Renal cortex interstitium (tissue), 11 donors: ENCODE results near the gene ZDHHC4. TPM values are rescaled to one million over a fixed set of nuclear protein-coding genes. Genes with fewer than 3 reads are reported as not detected.
"Not testable (repeated sequence)": the region's sequence is repeated elsewhere in the genome, so short reads cannot be mapped to it uniquely, and the experiment has no call there.

Experiments used
- DNase-seq, 11 donors: peaks; one replicate each; pipeline ENCODE4 v3.0.0-alpha.2; 2013; ENCODE audit warnings: low read depth in 9 of 11, low spot score in 4 of 11; ENCODE audit errors: extremely low read depth in 1 of 11
- polyA plus RNA-seq, 3 donors: library from polyadenylated mRNA; unstranded; fragments of 120-200 nt; gene quantifications; one replicate each; pipeline ENCODE4 v1.2.1, GENCODE V29; 2013; ENCODE audit not compliant: insufficient read length in 3 of 3

ZDHHC4 gene
- polyA plus RNA-seq, 3 donors, result 73.3 to 85.8 (median 76.3) TPM

DNA sequence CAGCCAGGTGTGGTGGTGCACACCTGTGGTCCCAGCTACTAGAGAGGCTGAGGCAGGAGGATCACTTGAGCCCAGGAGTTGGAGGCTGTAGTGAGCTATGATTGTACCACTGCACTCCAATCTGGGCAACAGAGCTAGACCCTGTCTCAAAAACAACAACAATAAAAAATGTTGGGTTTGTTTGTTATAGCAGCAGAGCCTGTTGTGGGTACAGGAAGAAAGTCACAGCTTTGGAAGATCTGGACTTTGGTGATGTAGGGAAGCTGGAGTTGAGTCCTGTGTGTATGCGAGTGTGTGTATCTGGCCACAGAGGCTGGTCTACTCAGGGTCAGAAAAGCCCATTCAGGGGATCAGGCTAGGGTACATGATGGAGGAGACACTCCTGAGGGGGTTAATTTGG is 29.9 kb upstream of the ZDHHC4 start:
- no peak for DNase-seq

DNA sequence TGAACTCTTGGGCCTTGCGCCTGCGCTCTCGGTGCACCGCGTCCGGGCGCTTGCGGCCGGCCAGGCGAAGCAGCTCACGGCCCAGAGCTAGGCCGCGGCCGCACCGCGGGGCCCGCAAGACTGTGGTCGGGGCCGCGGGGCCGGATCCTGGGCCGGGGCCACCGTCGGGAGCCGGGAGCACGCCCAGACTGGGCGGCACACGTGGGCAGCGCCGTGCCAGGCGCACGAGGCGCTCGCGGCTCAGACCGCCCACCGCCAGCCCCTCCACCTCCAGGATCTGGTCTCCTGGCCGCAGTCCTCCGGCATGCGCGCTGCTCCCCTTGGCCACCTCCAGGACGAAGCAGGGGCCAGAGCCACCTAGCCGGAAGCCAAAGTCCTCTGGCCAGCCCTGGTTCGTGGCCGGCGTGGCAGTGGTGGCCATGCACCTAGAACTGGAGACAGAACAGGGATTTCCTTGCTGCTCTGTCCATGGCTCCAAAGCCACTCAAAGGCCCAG is 26.2 kb upstream of the ZDHHC4 start, which contains the start of gene GRID2IP:
GRID2IP (minus strand) TSS at position 446 of the 496 bp plus-strand sequence; CDS start at position 421, 25 bp downstream.
- no peak for DNase-seq

DNA sequence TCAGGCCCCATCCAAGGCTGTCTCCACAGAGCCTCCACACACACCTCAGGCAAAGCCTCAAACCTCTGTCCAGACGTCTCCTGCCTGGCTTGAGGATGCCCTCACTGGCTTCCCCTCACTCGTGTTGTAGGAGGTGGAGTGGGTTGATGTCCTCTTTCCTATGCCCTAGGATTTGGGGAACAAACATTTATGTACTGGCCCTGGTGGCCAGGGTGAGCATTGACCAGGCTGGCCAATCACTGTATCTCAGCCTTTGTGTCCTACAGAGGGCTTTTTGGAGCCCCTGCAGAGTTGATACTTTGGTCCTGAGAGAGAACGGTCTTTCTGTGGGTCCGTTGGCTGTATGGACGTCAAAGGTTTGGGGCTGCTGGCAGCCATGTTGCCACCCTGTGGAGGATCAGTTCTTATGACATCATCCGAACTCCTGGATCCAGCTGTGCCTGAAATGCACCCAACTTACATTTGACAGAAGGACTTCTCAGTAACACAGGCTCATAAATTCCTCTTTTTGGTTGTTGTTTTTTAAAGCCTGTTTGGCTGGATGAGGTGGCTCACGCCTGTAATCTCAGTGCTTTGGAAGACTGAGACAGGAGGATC is 23.7 kb upstream of the ZDHHC4 start:
- no peak for DNase-seq

DNA sequence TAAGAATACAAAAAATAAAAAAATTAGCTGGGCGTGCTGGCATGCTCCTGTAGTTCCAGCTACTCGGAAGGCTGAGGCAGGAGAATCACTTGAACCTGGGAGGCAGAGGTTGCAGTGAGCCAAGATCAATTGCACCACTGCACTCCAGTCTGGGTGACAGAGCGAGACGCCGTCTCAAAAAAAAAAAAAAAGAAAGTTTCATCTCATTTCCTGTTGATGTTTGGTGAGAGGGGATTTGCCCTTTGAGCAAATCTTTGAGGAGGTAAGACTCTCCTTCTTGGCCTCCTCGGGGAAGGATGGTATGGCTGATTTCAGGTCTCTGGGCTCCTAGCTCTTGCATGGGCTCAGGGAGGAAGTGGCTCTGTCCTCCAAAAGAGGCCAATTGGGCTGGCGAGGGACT is 22.4 kb upstream of the ZDHHC4 start:
- no peak for DNase-seq

DNA sequence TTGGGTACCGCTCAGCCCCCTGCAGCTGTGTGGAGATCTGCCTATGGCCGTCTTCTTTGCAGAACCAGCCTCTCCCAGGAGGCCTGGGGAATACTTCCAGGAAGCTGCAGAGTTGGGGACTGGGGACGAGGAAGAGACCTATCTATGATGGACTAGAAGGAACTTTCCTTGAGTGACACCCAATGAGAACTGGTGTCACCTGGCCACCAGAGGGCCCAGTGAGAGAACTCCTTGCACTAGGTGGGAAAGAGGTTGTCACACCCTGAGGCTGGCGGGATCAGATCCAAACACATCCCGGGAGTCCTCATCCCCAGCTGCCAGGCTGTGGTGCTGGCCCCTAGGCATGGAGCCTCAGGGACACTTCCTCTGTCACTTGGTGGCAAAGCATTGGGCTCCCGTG is 21.1 kb upstream of the ZDHHC4 start:
- DNase-seq, result no peak

DNA sequence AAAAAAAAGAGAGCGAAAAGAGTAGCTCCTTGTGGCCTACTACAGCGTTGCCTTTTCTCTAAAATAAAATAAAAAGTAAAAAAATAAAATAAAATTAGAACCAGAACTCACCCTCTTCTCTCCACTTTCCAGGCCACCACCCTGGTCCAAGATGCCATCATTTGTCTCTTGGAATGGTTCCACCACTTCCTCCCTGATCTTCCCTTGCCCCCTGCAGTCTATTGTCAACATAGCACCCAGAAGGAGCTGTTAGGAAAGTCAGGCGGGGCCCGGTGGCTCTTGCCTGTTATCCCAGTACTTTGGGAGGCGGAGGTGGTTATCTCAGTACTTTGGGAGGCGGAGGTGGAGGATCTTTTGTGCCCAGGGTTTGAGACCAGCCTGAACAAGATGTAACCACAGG is 18.4 kb upstream of the ZDHHC4 start:
- no peak for DNase-seq

DNA sequence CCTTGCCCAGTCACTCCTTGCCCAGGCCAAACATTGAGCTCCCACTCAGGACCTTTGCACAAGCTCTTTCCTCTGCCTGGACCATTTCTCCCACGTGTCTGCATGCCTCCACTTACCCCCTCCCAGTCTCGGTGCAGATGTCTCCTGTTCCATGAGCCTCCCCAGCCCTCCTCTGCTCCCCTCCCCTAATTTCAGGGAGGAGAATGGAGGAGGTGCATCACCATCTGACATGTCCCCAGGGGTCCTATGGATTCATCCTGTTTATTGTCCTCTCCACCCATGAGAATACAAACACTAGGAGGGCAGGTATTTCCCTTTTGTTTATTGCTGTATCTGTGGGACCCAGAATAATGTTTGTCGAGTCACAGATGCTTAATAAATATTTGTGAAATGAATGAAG is 17.4 kb upstream of the ZDHHC4 start:
- no peak for DNase-seq

DNA sequence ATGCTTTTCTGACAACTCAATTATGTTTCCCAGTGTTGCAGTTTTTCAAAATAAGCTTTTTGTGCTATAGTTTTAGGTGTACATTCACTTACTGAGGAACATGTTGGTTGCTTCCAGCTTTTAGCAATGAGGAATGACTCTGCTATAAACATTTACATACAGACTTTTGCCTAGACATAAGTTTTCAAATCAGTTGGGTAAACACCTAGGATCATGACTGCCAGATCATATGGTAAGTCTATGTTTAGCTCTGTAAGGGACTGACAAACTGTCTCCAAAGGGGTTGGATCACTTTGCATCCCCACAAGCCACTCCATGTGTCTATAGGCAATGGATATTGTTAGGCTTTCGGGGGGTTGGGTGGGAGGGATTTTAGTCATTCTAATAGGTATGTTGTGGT is 15.1 kb upstream of the ZDHHC4 start:
- no peak for DNase-seq

DNA sequence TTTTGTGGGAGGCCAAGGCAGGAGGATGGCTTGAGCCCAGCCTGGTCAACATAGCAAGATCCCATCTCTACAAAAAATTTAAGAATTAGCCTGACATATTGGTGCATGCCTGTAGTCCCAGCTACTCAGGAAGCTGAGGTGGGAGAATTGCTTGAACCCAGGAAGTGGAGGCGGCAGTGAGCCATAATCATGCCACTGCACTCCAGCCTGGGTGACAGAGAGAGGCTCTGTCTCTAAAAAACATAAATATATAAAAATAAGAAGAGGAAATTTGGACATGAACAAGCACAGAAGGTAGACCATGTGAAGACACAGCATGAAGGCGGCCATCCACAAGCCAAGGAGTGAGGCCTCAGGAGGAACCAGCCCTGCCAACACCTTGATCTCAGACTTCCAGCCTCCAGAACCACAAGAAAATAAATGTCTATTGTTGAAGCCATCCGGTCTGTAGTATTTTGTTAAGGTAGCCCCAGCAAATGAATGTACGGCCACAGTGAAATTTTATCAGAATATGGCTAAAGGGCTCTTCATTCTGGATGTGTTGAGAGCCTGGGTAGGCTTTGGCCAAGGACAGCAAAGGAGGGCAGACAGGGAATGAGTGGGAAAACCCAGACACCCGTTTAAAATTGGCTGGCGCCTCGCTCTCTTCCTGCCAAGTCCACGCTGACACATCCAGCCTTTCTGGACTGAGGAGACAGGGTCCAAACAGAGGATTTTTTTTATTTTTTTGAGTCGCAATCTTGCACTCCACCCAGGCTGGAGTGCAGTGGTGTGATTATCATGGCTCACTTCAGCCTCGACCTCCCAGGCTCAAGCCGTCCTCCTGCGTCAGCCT is 13.1 kb upstream of the ZDHHC4 start:
- no peak for DNase-seq

DNA sequence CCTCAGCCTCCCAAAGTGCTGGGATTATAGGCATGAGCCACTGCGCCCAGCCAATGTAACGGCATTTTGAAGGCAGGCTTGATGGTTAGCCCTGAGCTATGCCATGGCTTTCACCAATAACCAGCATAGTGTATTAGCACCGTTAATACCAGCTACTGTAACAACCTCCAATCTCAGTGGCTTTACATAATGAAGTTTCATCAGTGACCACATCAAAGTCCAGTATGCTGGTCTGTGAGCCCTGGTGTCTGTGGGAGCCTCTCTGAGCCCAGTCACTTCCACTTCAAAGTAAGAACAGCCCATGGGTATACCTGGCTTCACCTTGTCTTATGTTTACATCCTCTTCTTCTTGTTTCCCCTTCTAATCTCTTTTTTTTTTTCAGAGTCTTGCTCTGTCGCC is 11.6 kb upstream of the ZDHHC4 start:
- DNase-seq, result no peak

DNA sequence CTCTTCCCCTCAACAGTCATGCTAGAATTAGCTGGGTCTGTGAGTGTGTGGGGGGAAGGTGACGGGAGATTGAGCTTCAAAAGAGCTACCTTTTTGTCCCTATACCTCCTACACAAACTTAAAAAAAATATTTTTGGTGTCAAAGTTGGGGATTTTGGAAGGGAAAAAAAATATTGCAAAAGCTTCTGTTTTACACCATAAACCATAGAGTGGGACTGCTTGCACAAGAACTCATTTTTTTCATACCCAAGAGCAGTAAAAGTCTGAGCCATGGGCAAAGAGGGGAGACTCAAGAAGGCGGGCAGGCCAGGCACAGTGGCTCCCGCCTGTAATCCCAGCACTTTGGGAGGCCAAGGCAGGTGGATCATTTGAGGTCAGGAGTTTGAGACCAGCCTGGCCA is 9.4 kb upstream of the ZDHHC4 start:
- DNase-seq, result no peak

DNA sequence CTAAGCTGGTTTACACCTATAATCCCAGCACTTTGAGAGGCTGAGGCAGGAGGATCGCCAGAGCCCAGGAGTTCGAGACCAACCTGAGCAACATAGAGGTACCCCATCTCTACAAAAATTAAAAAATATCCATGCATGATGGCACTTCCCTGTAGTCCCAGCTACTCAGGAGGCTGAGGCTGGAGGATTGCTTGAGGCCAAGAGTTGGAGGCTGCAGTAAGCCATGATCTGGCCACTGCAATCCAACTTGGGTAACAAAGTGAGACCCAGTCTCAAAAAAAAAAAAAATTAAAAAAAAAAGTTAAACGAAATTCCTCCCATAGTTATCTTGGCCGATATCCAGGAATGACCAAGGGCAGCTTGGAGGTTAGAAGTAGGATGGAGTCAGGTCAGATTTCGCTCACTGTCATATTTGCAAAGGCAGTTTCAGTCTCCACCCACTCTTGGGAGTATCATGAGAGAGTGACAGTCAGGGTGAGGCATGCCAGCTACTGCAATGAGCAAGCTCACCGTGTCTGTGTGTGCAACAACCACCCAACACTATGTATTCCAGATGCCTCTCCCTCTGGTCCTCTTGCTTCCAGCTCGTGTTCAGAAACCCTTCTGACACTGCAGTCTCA is 6.0 kb upstream of the ZDHHC4 start:
- DNase-seq, result no peak

DNA sequence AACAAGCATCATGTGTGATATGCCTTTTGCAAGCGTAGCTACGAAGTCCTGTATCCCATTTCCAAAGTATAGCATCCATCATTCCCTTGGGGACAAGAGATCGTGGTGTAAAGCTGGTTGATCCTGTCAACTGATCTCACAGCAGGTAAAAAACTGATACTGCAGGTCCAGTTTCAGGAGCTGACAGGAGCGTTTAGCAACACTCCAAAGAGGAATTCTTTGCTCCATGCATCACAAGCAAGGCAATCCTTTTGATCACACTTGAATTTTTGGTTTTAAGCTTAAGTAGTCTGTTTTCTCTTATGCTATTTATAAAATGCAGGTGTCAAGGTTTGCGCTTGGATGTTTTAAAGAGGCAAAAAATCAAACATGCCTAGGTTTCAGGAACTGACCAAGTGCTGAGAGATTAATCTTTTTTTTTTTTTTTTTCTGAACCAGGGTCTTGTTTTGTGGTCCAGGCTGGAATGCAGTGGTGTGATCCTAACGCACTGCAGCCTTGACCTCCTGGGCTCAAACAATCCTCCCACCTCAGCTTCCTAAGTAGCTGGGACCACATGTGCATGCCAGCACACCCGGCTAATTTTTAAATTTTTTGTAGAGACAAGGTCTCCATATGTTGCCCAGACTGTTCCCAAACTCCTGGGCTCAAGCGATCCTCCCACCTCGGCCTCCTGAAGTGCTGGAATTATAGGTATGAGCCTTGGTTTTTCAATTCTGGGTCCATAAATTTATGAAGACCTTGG is 1.8 kb upstream of the ZDHHC4 start:
- no peak for DNase-seq

DNA sequence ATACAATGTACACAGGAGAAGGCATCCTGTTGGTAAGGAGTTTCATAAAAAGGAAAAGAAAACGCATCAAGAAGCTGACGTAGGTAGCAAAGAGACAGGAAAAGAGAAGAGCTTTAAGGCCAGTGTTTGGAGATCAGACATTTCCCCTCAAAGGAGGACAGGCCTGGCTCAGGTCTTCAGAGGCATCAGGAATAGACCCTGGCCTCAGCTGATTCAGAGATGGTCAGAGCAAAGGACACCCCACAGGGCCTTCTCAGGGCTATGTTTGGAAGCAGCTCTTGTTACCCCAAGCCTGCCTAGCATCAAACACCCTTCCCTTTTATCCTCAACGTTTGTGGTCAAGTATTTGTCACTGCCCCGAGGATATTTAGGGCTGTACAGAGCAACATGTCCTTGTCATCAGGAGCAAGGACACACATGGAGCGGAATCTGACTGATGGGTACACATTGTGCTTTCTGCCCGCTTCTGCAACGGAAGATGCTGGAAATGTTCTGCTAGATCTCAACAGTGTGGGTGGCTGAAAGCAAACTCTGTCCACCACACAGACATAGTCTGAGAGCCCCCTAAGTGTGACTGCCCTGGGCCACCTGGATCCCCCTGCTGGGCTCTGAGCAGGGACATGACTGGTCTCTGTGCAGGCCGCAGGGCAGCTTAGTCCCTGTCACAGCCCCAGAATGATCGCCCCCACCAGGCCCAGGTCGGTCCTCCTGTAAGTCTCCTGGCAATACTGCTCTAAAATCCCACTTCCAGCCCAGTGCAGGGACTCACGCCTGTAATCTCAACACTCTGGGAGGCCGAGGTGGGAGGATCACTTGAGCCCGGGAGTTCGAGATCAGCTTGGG is 1.0 kb upstream of the ZDHHC4 start:
- no peak for DNase-seq

DNA sequence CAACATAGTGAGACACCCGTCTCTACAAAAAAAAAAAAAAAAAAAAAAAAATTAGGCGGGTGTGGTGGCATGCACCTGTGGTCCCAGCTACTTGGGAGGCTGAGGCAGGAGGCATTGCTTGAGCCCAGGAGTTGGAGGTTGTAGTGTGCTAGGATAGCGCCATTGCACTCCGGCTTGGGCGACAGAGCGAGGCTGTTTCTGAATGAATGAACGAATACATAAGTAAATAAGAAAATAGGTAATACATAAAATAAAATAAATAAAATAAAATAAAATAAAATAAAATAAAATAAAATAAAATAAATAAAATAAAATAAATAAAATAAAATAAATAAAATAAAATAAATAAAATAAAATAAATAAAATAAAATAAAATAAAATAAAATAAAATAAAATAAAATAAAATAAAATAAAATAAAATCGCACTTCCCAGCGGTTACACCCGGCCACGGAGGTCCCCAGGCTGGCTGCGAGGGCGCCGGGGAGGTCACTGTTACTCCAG is 336 bp upstream of the ZDHHC4 start:
- not testable (repeated sequence) for DNase-seq

DNA sequence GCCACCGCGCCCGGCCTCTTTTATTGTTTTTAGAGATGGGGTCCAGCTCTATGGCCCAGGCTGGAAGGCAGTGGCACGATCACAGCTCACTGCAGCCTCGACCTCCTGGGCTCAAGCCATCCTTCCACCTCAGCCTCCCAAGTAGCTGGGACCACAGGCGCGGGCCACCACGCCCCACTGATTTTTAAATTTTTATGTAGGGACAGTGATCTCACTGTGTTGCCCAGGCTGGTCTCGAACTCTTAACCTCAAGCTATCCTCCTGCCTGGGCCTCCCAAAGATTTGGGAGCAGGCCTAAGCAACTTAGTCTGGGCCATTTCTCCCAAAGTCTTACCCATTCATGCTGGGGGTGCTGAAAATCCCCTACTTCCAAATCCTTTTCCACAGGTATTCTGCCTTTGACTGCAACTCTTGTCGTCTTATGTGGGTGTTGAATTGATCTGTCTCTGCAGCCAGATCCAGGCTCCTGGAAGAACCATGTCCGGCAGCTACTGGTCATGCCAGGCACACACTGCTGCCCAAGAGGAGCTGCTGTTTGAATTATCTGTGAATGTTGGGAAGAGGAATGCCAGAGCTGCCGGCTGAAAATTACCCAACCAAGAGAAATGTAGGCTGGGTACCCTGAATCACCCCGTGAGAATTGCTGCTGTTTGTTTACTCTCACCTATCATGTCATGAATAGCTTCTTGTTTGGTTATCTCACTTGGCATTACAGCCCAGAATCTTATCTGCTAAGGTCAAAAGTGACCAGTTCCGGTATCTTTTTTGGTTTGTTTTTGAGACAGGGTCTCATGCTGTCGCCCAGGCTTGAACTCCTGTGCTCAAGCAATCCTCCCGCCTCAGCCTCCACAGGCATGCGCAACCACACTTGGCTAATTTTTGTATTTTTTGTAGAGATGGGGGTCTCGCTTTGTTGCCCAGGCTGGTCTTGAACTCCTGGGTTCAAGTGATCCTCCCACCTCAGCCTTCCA is 1.1 kb downstream of the ZDHHC4 start:
- no peak for DNase-seq

DNA sequence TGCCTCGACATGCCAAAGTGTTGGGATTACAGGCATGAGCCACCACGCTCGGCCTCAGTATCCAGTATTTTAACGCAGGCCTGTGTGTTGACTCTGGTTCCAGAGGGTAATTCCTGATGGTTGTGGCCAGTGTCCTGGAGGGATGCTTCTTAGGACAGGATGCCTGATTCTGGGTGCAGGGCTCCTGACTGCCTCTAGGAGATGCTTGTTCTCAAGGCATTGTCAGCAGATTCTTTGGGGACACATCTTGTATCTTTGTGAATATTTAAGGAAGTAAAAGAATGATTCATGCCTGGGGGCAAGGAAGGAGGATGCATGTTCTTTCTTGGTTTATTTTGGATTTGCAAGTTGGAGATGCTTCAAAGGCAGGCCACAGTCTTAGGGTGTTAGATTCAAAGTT is 2.2 kb downstream of the ZDHHC4 start:
- DNase-seq, result no peak
